SK-N-SH (cell line): ENCODE data around the gene BBX. TPM values are rescaled to one million over a fixed set of nuclear protein-coding genes. Genes with fewer than 3 reads are reported as not detected.

ENCODE experiments used
- CTCF ChIA-PET: fragments of 300-600, 350-600 bp; formaldehyde crosslinking; extraction: SDS; loops from one replicate; lab custom pipeline; 2021; lab: Yijun Ruan, JAX
- POLR2A ChIA-PET: fragments of 350-600 bp; sonication (Branson Sonifier 250); formaldehyde crosslinking; extraction: SDS; loops from one replicate; lab custom pipeline; 2020; ENCODE audit warnings: antibody characterized with exemption, inconsistent platforms; lab: Yijun Ruan, JAX
- DNase-seq: peaks from one replicate; pipeline ENCODE4 v3.0.0; 2012
- H2AFZ ChIP-seq: fragments of 200-600 bp; sonication (generic); 2 replicates; pipeline ENCODE4 v1.8.1; 2016; ENCODE audit warnings: antibody characterized with exemption, mild to moderate bottlenecking, low read depth
- H3F3A ChIP-seq: fragments of 200-600 bp; sonication (generic); replicated peaks from 2 replicates; pipeline ENCODE3; 2016; ENCODE audit warnings: antibody characterized with exemption, mild to moderate bottlenecking; ENCODE audit not compliant: insufficient read depth
- H3K27ac ChIP-seq, 2 experiments: fragments of 200-500 bp in 1 of 2; fragments of 200-600 bp in 1 of 2; sonication (Bioruptor generic) in 1 of 2; sonication (generic), shearing (Covaris generic) in 1 of 2; 2 replicates each; pipeline versions ENCODE4 v1.5.1 to v1.6.1; 2014 to 2016; ENCODE audit warnings: low read depth in 2 of 2, inconsistent platforms in 1 of 2, low read length in 1 of 2, mild to moderate bottlenecking in 1 of 2, mixed read lengths in 1 of 2
- H3K27me3 ChIP-seq: fragments of 200-600 bp; sonication (generic), shearing (Covaris generic); 2 replicates; pipeline ENCODE4 v1.6.1; 2016; ENCODE audit warnings: mixed run types; ENCODE audit not compliant: insufficient read depth
- H3K36me3 ChIP-seq, 2 experiments: fragments of 200-500 bp in 1 of 2; fragments of 200-600 bp in 1 of 2; sonication (Bioruptor generic) in 1 of 2; sonication (generic) in 1 of 2; replicated peaks in 1 of 2; 2 replicates each; pipeline versions ENCODE3 to v1.5.1; 2014 to 2016; ENCODE audit warnings: low read length in 1 of 2, mild to moderate bottlenecking in 1 of 2; ENCODE audit not compliant: insufficient read depth in 2 of 2, control insufficient read depth in 1 of 2
- H3K4me1 ChIP-seq, 2 experiments: fragments of 200-500 bp in 1 of 2; fragments of 200-600 bp in 1 of 2; sonication (Bioruptor generic) in 1 of 2; sonication (generic), shearing (Covaris generic) in 1 of 2; 2 replicates each; pipeline versions ENCODE4 v1.5.1 to v1.6.1; 2014 to 2016; ENCODE audit warnings: low read depth in 1 of 2, low read length in 1 of 2, mixed run types in 1 of 2; ENCODE audit not compliant: insufficient read depth in 2 of 2, control insufficient read depth in 1 of 2
- H3K4me2 ChIP-seq: fragments of 200-600 bp; sonication (generic), shearing (Covaris generic); 2 replicates; pipeline ENCODE4 v1.6.1; 2017; ENCODE audit warnings: mixed run types
- H3K4me3 ChIP-seq, 2 experiments: fragments of 200-500 bp in 1 of 2; fragments of 200-600 bp in 1 of 2; sonication (Bioruptor generic) in 1 of 2; sonication (generic), shearing (Covaris generic) in 1 of 2; 2 replicates each; pipeline versions ENCODE4 v1.5.1 to v1.8.1; 2014 to 2016; ENCODE audit warnings: low read depth in 2 of 2, inconsistent platforms in 1 of 2, low read length in 1 of 2, mild to moderate bottlenecking in 1 of 2, mixed read lengths in 1 of 2, moderate library complexity in 1 of 2
- H3K79me2 ChIP-seq: fragments of 200-600 bp; sonication (generic); 2 replicates; pipeline ENCODE4 v1.8.1; 2017; ENCODE audit warnings: mild to moderate bottlenecking; ENCODE audit not compliant: insufficient read depth
- H3K9ac ChIP-seq: fragments of 200-600 bp; sonication (generic); 2 replicates; pipeline ENCODE4 v1.6.1; 2017; ENCODE audit warnings: mixed run types
- H3K9me2 ChIP-seq: fragments of 200-600 bp; sonication (generic); 2 replicates; pipeline ENCODE4 v1.6.1; 2017; ENCODE audit warnings: mixed run types
- H3K9me3 ChIP-seq: fragments of 200-600 bp; sonication (generic); 2 replicates; pipeline ENCODE4 v1.6.1; 2017; ENCODE audit warnings: mixed run types, mild to moderate bottlenecking, moderate library complexity
- H4K20me1 ChIP-seq: fragments of 200-600 bp; sonication (generic); 2 replicates; pipeline ENCODE4 v1.6.1; 2017; ENCODE audit warnings: mild to moderate bottlenecking, mixed run types; ENCODE audit not compliant: insufficient read depth
- CHD2 ChIP-seq: fragments of 150-350 bp; IDR thresholded peaks from 2 replicates; pipeline ENCODE4 v1.6.1; 2018; ENCODE audit warnings: low read length; ENCODE audit not compliant: partially characterized antibody
- ELF1 ChIP-seq: IDR thresholded peaks from 2 replicates; pipeline ENCODE4 v1.4.0; 2012
- FOSL2 ChIP-seq: IDR thresholded peaks from 2 replicates; pipeline ENCODE4 v1.4.0; 2012; ENCODE audit warnings: low read depth, mild to moderate bottlenecking, moderate library complexity, borderline replicate concordance
- FOXM1 ChIP-seq: IDR thresholded peaks from 2 replicates; pipeline ENCODE4 v1.4.0; 2012; ENCODE audit warnings: low read depth, mild to moderate bottlenecking
- GATA2 ChIP-seq: sonication (generic); formaldehyde crosslinking; IDR thresholded peaks from 2 replicates; pipeline ENCODE4 v1.5.0; 2020; ENCODE audit warnings: mild to moderate bottlenecking, missing genetic modification reagents
- JUND ChIP-seq: IDR thresholded peaks from 2 replicates; pipeline ENCODE4 v1.4.0; 2012
- MEF2A ChIP-seq: IDR thresholded peaks from 2 replicates; pipeline ENCODE4 v1.4.0; 2012; ENCODE audit warnings: low read depth, borderline replicate concordance
- NFIC ChIP-seq: IDR thresholded peaks from 2 replicates; pipeline ENCODE4 v1.4.0; 2012; ENCODE audit warnings: borderline replicate concordance
- NRF1 ChIP-seq: IDR thresholded peaks from 2 replicates; pipeline ENCODE4 v1.6.1; 2012; ENCODE audit warnings: low read depth, mild to moderate bottlenecking, low read length
- PBX3 ChIP-seq: IDR thresholded peaks from 2 replicates; pipeline ENCODE4; 2012
- POLR2AphosphoS5 ChIP-seq: IDR thresholded peaks from 2 replicates; pipeline ENCODE4 v1.6.1; 2012; ENCODE audit warnings: low read depth, low read length
- RAD21 ChIP-seq: IDR thresholded peaks from 2 replicates; pipeline ENCODE4 v1.6.1; 2012; ENCODE audit warnings: mild to moderate bottlenecking, low read length
- RCOR1 ChIP-seq: fragments of 150-350 bp; IDR thresholded peaks from 2 replicates; pipeline ENCODE4 v1.6.1; 2017; ENCODE audit warnings: antibody characterized with exemption, low read length
- REST ChIP-seq: IDR thresholded peaks from 2 replicates; pipeline ENCODE4 v1.6.1; 2012; ENCODE audit warnings: mild to moderate bottlenecking, low read depth, low read length, moderate library complexity
- RFX5 ChIP-seq: IDR thresholded peaks from 2 replicates; pipeline ENCODE4 v1.6.1; 2012; ENCODE audit warnings: mild to moderate bottlenecking, improper control_type of control experiment, low read length
- SIN3A ChIP-seq: IDR thresholded peaks from 2 replicates; pipeline ENCODE4 v1.6.1; 2012; ENCODE audit warnings: low read depth, mild to moderate bottlenecking, low read length, moderate library complexity, borderline replicate concordance
- TAF1 ChIP-seq: IDR thresholded peaks from 2 replicates; pipeline ENCODE4 v1.6.1; 2012; ENCODE audit warnings: low read depth, mild to moderate bottlenecking, low read length, moderate library complexity, borderline replicate concordance
- TCF12 ChIP-seq: IDR thresholded peaks from 2 replicates; pipeline ENCODE4 v1.4.0; 2012
- TEAD4 ChIP-seq: IDR thresholded peaks from 2 replicates; pipeline ENCODE4 v1.4.0; 2012; ENCODE audit warnings: mild to moderate bottlenecking, borderline replicate concordance; ENCODE audit not compliant: insufficient read depth
- USF1 ChIP-seq: IDR thresholded peaks from 2 replicates; pipeline ENCODE4 v1.4.0; 2012; ENCODE audit warnings: low read depth, borderline replicate concordance
- YY1 ChIP-seq: IDR thresholded peaks from 2 replicates; pipeline ENCODE4 v1.4.0; 2012; ENCODE audit warnings: low read depth, mild to moderate bottlenecking
- WGBS: methylation state at CpG from one replicate; pipeline ENCODE4 v1.1.6; 2017; ENCODE audit warnings: low lambda C conversion rate; 5-methylcytosine and 5-hydroxymethylcytosine counted together
- polyA plus RNA-seq, 3 experiments: library from polyadenylated mRNA; depleted of rRNA; stranded (reverse); fragments of >200 nt; gene quantifications; 2 replicates each; pipeline ENCODE4 v1.2.3, GENCODE V29; 2012

The BBX gene
- polyA plus RNA-seq, 1 of the 3 experiments (the other 2 are of a cell fraction) = 14.2 TPM

- no peak overlapping the region for H3K27ac ChIP-seq
- H3K9me3 ChIP-seq = no peaks in the 10 kb centered on the region
- no peaks in the 10 kb centered on the region for H4K20me1 ChIP-seq
- H3K4me2 ChIP-seq = no peak overlapping the region
- TF ChIP-seq RCOR1 (no peak), MEF2A (no peak), PBX3 (no peak), TAF1 (no peak), YY1 (no peak), NRF1 (no peak), RAD21 (no peak), ELF1 (no peak), NFIC (no peak), FOXM1 (no peak)
- ChIA-PET POLR2A (no interaction called here), CTCF (no interaction called here)
- H3K36me3 ChIP-seq = no peaks in the 10 kb centered on the region
- no peaks in the 10 kb centered on the region for H3K27me3 ChIP-seq
- no peak for DNase-seq
- no peak overlapping the region for H3K9ac ChIP-seq
- no peak overlapping the region for H2AFZ ChIP-seq
- 93% methylated on average over 3 of the region's 3 CpGs for WGBS
- no peaks in the 10 kb centered on the region for H3K79me2 ChIP-seq
- peaks cover 4 to 7% of the 10 kb centered on the region in 2 experiments; a peak in 3 of 4 replicates for H3K4me1 ChIP-seq
- no peaks in the 10 kb centered on the region for H3K9me2 ChIP-seq
- H3K4me3 ChIP-seq = no peak overlapping the region
- no peaks in the 10 kb centered on the region for H3F3A ChIP-seq
Measured at GRCh38 chr3:107596639-107597038, 73.9 kb downstream of the BBX start.

- 26% methylated on average over 12 of the region's 12 CpGs for WGBS
- 0 out of 2 replicates have a peak, but pooled peaks cover 4% of the 10 kb centered on the region for H3K79me2 ChIP-seq
- ChIA-PET CTCF (interaction anchor here (1.0 to 3.1 kb wide), 5 partner anchors 12 to 363 kb away, joined by 3 to 8 read pairs (median 4); no protein-coding TSS in a partner anchor), POLR2A (interaction anchor here (0.8 kb wide), 1 partner anchor 168 kb away, joined by 3 read pairs; no protein-coding TSS in a partner anchor)
- H3K4me2 ChIP-seq = peak overlapping the region; percentile 79
- no peaks in the 10 kb centered on the region for H3F3A ChIP-seq
- peak overlapping the region; percentile 66 to 72 for H3K27ac ChIP-seq
- H3K4me1 ChIP-seq = peaks cover 4 to 7% of the 10 kb centered on the region in 2 experiments; a peak in 3 of 4 replicates
- H3K4me3 ChIP-seq = peak overlapping the region; percentile 21 to 56
- DNase-seq = peak; percentile 36
- peak overlapping the region; percentile 82 for H2AFZ ChIP-seq
- no peak for TF ChIP-seq REST
- no peak for TF ChIP-seq GATA2
- no peak for TF ChIP-seq TEAD4
- TF ChIP-seq FOSL2 = no peak
- no peak for TF ChIP-seq SIN3A
- no peak for TF ChIP-seq MEF2A
- TF ChIP-seq CHD2 = no peak
- no peak for TF ChIP-seq PBX3
- TF ChIP-seq FOXM1 = no peak
- TF ChIP-seq JUND = no peak
- TF ChIP-seq RAD21 = no peak
- TF ChIP-seq NFIC = no peak
- TF ChIP-seq USF1 = no peak
- TF ChIP-seq POLR2AphosphoS5 = no peak
- no peak for TF ChIP-seq YY1
- no peak for TF ChIP-seq TCF12
- TF ChIP-seq RFX5 = no peak
- no peaks in the 10 kb centered on the region for H3K27me3 ChIP-seq
- H3K9ac ChIP-seq = peak overlapping the region; percentile 61
- H3K9me3 ChIP-seq = no peaks in the 10 kb centered on the region
- H3K9me2 ChIP-seq = no peaks in the 10 kb centered on the region
- peaks cover 0 to 8% of the 10 kb centered on the region in 2 experiments for H3K36me3 ChIP-seq
- H4K20me1 ChIP-seq = no peaks in the 10 kb centered on the region
Measured at GRCh38 chr3:107598926-107599771, 76.4 kb downstream of the BBX start.
